ENCODE measurements around the gene GALNT6.

The GALNT6 gene

DNA sequence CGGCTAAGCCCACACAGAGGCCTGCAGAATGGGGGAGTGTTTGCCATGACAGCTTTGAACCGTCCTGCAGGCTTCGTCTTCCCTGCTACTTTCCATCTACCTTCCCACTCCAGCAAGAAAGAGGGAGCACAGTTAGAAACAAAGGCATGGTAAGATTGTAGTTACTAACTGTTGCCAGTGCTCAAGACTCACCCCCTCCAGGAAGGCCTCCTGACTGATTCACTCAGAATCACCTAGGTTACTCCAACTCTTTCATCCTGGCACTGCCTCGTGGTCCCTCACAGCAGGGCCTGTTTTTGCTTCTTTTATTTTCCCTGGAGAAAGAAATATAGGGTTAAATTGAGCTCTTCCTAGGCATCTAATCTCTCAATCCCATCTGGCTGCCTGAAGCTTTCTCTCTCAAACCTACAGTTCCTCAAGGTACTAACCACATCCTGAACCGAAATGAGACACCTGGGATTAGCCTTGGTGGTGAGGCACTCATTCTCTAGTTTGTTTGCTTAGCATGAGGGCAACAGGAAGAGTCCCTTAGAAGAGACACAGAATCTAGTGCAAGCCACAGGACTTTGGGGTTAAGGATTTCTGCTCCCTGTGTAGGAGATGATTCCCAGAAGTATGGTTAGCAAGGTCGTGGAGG lies 7.8 kb downstream of the GALNT6 start:
- FAIRE-seq = no peak
- no peak for TF ChIP-seq POLR2A (IDR thresholded peaks at IDR 0.05; ENCODE audit: low read depth, low read length)
- DNase-seq (ENCODE audit: insufficient read length, low spot score) = no peak

- no peak for DNase-seq (ENCODE audit: insufficient read length, low spot score)
- no peak for FAIRE-seq
- TF ChIP-seq POLR2A (IDR thresholded peaks at IDR 0.05; ENCODE audit: low read depth, low read length) = no peak
These were observed 9.0 kb downstream of the GALNT6 start for GRCh38 chr12:51382173-51382572.

GRCh38 chr12:51381226-51382079 lies 9.8 kb downstream of the GALNT6 start:
- no peak for DNase-seq (ENCODE audit: insufficient read length, low spot score)
- no peak for FAIRE-seq
- TF ChIP-seq POLR2A (IDR thresholded peaks at IDR 0.05; ENCODE audit: low read depth, low read length) = no peak

DNA sequence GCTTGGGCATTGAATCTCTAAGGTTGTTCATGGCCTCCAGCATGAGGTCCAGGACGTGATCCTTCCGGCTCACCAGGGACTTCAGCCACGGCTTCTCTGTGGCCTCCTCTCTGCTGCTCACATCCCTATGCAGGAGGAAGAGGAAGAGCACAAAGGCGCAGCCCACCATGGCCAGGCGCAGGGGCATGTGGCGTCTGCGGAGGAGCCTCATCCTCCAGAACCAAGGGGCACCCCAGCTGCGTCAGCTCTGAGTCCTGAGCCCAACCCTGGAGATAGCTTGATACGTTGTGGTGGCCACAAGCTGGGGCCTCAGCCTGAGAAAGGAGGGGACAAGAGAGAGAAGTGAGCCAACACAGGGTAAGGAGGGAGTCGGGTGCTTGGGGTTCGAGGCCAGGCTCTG lies 11.6 kb downstream of the GALNT6 start:
- DNase-seq (ENCODE audit: insufficient read length, low spot score) = no peak

DNA sequence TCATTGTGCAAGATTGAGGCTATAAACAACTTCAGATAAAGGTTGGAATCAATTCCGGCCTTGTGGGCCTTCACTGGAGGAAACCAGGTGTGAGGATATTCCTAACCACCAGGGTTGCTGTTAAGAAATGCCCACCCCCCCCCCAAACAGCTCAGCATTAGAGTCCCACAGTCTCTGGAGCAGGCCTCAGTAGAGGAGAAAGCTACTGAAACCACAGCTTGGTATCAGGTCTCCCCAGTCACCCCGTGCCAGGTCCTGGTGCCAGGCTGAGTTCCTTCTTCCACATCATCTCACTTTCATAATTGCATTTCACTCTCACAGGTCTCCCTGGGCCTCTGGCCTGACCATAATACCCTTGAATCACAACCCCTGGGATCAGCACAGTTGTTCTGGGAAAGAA lies 12.5 kb downstream of the GALNT6 start:
- DNase-seq (ENCODE audit: insufficient read length, low spot score) (no peak), FAIRE-seq (no peak)
- no peak for TF ChIP-seq POLR2A (IDR thresholded peaks at IDR 0.05; ENCODE audit: low read depth, low read length)

More for the DNA sequence above, 11.6 kb downstream of the GALNT6 start:
- TF ChIP-seq POLR2A (IDR thresholded peaks at IDR 0.05; ENCODE audit: low read depth, low read length) = no peak
- FAIRE-seq = no peak

GRCh38 chr12:51377099-51377984 lies 13.9 kb downstream of the GALNT6 start:
- TF ChIP-seq POLR2A (IDR thresholded peaks at IDR 0.05; ENCODE audit: low read depth, low read length) = no peak
- DNase-seq (ENCODE audit: insufficient read length, low spot score) = no peak

GRCh38 chr12:51374856-51375255 lies 16.4 kb downstream of the GALNT6 start:
- DNase-seq (ENCODE audit: insufficient read length, low spot score) = no peak
- TF ChIP-seq POLR2A (IDR thresholded peaks at IDR 0.05; ENCODE audit: low read depth, low read length) = no peak
- no peak for FAIRE-seq

More at GRCh38 chr12:51377099-51377984, 13.9 kb downstream of the GALNT6 start:
- FAIRE-seq = no peak

DNA sequence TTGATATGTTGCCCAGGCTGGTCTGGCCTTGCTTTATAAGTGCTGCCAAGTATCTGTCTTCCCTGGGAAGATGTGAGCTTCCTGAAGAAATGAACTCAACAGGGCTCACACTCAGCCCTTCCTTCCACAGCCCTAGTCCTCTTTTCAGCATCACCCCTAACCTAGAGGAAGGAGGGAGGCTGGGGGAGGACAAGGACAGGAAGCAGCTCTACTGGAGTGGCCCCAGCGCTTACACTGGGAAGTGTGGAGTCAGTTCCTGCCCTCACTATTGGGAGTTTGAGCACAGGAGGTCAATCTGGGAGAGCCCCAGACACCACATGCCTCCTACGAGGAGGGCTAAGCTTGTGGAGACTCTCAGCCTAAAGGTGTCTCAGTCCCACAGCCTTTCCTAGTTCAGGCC lies 16.8 kb downstream of the GALNT6 start:
- no peak for TF ChIP-seq POLR2A (IDR thresholded peaks at IDR 0.05; ENCODE audit: low read depth, low read length)
- FAIRE-seq = no peak
- no peak for DNase-seq (ENCODE audit: insufficient read length, low spot score)

DNA sequence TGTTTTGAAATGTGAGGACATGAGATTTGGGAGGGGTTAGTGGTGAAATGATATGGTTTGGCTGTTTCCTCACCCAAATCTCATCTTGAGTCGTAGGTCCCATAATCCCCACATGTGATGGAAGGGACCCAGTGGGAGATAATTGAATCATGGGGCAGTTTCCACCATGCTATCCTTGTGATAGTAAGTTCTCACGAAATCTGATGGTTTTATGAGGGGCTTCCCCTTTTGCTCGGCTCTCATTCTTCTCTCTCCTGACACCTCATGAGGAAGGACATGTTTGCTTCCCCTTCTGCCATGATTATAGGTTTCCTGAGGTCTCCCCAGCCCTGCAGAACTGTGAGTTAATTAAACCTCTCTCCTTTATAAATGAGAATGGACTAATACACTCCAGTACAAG lies 18.0 kb downstream of the GALNT6 start:
- FAIRE-seq (no peak), DNase-seq (ENCODE audit: insufficient read length, low spot score) (no peak)

GRCh38 chr12:51372021-51372420 lies 19.2 kb downstream of the GALNT6 start:
- no peak for DNase-seq (ENCODE audit: insufficient read length, low spot score)
- no peak for FAIRE-seq
- TF ChIP-seq POLR2A (IDR thresholded peaks at IDR 0.05; ENCODE audit: low read depth, low read length) = no peak

More for the DNA sequence above, 18.0 kb downstream of the GALNT6 start:
- no peak for TF ChIP-seq POLR2A (IDR thresholded peaks at IDR 0.05; ENCODE audit: low read depth, low read length)

GRCh38 chr12:51371295-51371953 lies 19.8 kb downstream of the GALNT6 start:
- FAIRE-seq (peak; percentile 86), DNase-seq (ENCODE audit: insufficient read length, low spot score) (peak; percentile 94)

DNA sequence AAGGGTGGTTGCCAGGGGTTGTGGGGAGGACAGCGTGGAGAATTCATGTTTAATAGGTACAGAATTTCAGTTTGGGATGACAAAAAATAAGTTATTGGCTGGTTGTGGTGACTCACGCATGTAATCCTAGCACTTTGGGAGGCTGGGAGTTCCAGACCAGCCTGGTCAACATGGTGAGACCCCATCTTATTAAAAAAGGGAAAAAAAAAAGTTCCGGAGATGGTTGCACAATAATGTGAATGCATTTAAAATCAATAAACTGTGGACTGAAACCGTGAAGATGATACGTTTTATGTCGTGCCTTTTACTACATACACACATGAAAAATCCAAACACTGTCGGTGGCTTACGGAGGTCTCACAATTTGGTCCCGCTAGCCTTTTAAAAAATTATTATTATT lies 20.5 kb downstream of the GALNT6 start:
- no peak for TF ChIP-seq POLR2A (IDR thresholded peaks at IDR 0.05; ENCODE audit: low read depth, low read length)
- DNase-seq (ENCODE audit: insufficient read length, low spot score) = no peak
- FAIRE-seq = no peak

More at GRCh38 chr12:51371295-51371953, 19.8 kb downstream of the GALNT6 start:
- no peak; the same call in 1 of the 2 replicates for TF ChIP-seq POLR2A (IDR thresholded peaks at IDR 0.05; ENCODE audit: low read depth, low read length)

DNA sequence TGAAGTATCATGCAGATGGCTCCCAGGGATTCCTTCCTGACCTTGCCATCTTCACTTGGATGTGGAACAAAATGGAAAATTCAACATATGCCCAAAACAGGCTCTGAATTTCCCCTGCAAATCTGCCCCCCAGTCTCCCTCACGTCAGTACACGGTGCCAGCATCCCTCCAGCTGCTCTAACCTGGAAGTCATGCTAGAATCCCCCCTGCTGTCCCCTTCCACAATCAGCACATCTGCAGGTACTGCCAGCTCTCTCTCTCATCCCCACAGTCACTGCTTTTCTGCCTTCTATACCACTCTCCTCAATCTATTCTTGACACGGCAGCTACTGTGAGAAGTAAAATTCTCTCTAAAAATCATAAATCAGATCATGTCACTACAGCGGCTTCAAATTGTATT lies 21.6 kb downstream of the GALNT6 start:
- DNase-seq (ENCODE audit: insufficient read length, low spot score) (no peak), FAIRE-seq (no peak)
- no peak for TF ChIP-seq POLR2A (IDR thresholded peaks at IDR 0.05; ENCODE audit: low read depth, low read length)

Measured in H54 (cell line).